Adipocyte (in vitro differentiated cells): Measurements from ENCODE around the gene SLC66A2.
A peak's percentile ranks its signal among the peaks of the same experiment; 100 is the strongest.

Experiments used
- DNase-seq: peaks from one replicate; pipeline ENCODE4 v3.0.0-alpha.2; 2015; ENCODE audit warnings: low read depth
- H3K27me3 ChIP-seq: replicated peaks from 2 replicates; pipeline ENCODE4 v1.7.0; 2013; ENCODE audit warnings: mild to moderate bottlenecking, low read length, moderate library complexity; ENCODE audit not compliant: control insufficient read depth, insufficient read depth
- H3K36me3 ChIP-seq: 2 replicates; pipeline ENCODE4 v1.7.0; 2013; ENCODE audit warnings: low read length, mild to moderate bottlenecking, moderate library complexity; ENCODE audit not compliant: control insufficient read depth, insufficient read depth, severe bottlenecking
- H3K4me1 ChIP-seq: 2 replicates; pipeline ENCODE4 v1.7.0; 2013; ENCODE audit warnings: mild to moderate bottlenecking, low read length, moderate library complexity; ENCODE audit not compliant: control insufficient read depth, insufficient read depth
- H3K4me3 ChIP-seq: 2 replicates; pipeline ENCODE4 v1.7.0; 2013; ENCODE audit warnings: mild to moderate bottlenecking, low read length, moderate library complexity
- H3K9ac ChIP-seq: 2 replicates; pipeline ENCODE4 v1.7.0; 2013; ENCODE audit warnings: mild to moderate bottlenecking, low read length, moderate library complexity
- H3K9me3 ChIP-seq: 2 replicates; pipeline ENCODE4 v1.7.0; 2013; ENCODE audit warnings: mild to moderate bottlenecking, low read length, moderate library complexity; ENCODE audit not compliant: control insufficient read depth

The SLC66A2 gene

DNA sequence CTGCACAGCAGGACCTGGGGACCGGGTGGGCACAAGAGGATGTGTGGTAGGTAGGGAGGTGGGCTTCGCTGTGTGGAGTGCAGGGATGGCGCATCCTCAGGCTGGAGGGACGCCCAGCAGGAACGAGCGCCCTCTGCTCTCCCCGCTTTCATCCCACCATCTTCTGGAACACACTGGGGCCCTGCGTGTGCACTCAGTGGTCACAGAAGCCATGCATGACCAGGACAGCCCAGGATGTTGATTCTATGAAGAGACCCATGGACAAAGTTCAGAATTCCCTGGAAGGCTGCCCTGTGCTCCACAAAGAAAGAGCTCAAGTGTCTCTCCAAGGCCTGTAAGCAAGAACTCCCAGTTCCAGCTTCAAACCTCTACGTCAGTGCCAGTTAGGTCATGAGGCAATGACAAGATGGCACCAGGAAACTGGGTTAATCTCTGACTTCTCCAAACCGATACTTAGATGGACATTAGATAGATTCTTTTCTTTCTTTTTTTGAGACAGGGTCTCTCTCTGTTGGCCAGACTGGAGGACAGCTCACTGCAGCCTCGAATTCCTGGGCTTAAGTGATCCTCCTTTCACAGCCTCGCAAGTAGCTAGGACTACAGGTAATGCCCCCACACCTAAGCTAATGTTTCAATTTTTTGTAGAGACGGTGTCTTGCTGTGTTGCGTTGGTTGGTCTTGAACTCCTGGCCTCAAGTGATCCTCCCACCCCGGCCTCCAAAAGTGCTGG, 3.4 kb downstream of the SLC66A2 start:
- Histone ChIP-seq H3K9me3 (no peaks in the 10 kb centered on the region), H3K27me3 (no peaks in the 10 kb centered on the region), H3K4me3 (peak overlapping the region; percentile 1), H3K9ac (peak overlapping the region; percentile 33), H3K4me1 (peaks cover 52% of the 10 kb centered on the region), H3K36me3 (peaks cover 9% of the 10 kb centered on the region)
- no peak for DNase-seq

DNA sequence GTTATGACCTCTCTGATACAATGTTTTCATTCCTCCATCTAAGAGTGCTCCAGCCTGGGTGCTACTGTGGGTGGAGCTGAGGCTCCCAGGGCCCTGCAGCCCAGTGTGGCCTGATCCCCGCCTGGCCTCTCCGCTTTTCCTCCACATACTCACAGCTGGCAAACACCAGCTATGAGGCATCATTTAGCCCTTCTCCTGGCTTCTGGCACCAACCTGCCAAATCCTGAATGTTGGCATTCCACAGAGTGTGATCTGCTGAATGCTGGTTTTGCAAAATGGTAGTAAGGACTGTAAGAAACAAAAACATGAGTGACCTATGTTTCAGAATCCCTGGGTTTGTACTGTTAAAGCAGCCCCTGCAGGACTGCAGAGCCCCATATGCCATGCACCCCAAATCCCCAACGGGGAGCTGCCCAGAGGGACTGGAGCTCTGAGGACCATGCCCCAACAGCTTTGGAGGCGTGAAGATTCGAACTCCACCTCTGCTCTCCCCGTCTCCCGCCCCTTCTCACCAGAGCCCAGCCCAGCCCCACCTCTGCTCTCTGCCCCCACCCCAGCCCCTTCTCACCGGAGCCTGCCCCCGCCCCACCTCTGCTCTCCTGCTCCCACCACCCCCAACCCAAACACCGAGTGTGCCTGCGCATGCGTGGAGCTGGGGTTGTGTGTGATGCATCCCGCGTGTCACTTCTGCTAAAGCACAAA, 4.2 kb downstream of the SLC66A2 start:
- Histone ChIP-seq H3K9me3 (no peaks in the 10 kb centered on the region), H3K4me1 (peaks cover 59% of the 10 kb centered on the region), H3K36me3 (peaks cover 17% of the 10 kb centered on the region), H3K27me3 (no peaks in the 10 kb centered on the region), H3K4me3 (peak overlapping the region; percentile 1), H3K9ac (peak overlapping the region; percentile 33)
- DNase-seq, result peak; percentile 17

DNA sequence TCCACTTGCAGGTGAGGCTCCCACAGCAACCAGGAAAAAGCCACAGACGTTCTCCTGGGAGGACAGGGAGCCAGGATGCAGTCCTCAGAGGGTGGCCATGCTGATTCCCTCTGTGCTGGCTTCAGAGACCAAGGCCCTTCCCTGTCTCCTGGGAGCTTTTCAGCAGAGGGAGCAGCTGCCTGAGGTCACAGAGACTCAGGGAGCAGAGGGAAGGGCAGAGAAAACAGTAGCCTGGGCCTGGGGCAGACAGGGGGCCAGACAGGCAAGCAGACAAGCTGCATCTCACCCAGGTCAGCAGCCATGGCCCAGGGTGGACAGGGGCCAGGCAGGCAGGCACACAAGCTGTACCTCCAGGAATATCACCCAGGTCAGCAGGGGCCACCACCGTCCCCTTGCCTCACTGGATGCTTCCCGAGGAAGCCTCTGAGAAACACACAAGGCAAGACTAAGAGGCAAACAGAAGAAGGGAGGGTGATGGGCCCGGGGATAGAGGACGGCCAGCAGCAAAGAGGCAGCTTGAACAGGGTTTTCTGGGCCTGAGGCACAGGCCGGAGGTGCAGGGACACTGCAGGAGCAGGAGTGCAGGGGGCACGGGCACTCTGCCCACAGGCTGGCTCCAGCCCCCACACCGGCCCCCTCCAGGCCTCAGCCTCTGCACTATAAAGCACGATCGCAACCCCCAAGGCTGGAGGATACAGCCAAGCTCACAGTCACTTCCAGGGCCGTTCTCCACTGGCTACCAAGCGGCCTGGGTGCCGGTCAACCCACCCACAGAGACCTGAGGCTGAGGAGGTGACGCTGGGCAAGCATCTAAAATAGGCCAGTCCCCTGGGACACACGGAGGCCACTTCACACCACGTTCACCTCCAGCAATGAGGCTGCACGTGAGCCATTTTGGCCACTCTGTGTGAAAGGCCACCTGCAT, 6.1 kb downstream of the SLC66A2 start:
- peaks cover 35% of the 10 kb centered on the region for H3K36me3 ChIP-seq

DNA sequence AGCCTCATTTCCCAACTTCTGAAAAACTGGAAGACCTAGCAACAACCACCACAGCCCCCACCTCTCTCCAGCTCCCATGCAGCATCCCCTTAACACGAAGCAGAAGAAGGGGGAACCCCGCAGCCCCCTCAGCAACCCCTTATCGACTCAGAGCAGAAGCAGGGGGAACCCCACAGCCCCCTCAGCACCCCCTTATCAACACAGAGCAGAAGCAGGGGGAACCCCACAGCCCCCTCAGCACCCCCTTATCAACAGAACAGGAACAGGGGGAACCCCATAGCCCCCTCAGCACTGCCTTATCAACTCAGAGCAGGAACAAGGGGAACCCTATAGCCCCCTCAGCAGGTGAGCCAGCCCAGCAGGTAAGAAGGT, 6.7 kb downstream of the SLC66A2 start:
- Histone ChIP-seq H3K4me3 (no peak overlapping the region), H3K27me3 (no peaks in the 10 kb centered on the region), H3K36me3 (peaks cover 41% of the 10 kb centered on the region), H3K9me3 (no peaks in the 10 kb centered on the region), H3K4me1 (peaks cover 65% of the 10 kb centered on the region), H3K9ac (peak overlapping the region; percentile 32)
- DNase-seq, result no peak

More for the DNA sequence above, 6.1 kb downstream of the SLC66A2 start:
- H3K9me3 ChIP-seq, result no peaks in the 10 kb centered on the region
- H3K4me1 ChIP-seq, result peaks cover 69% of the 10 kb centered on the region
- H3K9ac ChIP-seq, result peak overlapping the region; percentile 32
- no peak overlapping the region for H3K4me3 ChIP-seq
- no peak for DNase-seq
- H3K27me3 ChIP-seq, result no peaks in the 10 kb centered on the region

DNA sequence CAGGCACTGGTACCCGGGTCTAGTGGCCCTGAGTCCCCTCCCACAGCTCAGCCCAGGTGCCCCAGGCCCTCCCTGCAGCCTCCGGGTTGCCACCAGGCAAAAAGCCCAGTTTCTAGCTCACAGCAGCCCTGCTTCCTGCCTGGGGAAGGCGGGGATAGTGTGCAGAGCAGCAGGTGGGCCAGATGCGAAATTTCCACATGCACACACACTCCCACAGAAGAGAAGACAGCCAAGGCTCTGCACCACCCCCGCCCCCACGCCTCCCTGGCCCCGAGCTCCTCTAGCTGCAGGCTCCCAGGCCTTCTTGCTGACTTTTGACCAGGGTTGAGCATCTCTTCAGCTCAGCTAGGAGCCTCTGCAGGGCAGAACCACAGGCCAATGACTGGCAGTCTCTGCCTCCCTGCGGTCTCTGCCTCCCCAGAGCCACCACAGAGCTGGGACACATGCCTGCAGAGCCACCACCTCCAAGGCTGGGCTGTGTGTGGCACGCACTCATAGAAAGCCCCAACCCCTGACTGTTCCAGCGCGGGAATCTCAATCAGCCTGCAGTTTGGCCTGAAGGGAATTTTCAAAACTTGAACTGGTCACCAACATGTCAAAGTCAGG, 7.2 kb downstream of the SLC66A2 start:
- H3K36me3 ChIP-seq, result peaks cover 41% of the 10 kb centered on the region
- peaks cover 70% of the 10 kb centered on the region for H3K4me1 ChIP-seq
- H3K9me3 ChIP-seq, result no peaks in the 10 kb centered on the region
- DNase-seq, result no peak
- H3K4me3 ChIP-seq, result no peak overlapping the region
- no peak overlapping the region for H3K9ac ChIP-seq
- no peaks in the 10 kb centered on the region for H3K27me3 ChIP-seq

DNA sequence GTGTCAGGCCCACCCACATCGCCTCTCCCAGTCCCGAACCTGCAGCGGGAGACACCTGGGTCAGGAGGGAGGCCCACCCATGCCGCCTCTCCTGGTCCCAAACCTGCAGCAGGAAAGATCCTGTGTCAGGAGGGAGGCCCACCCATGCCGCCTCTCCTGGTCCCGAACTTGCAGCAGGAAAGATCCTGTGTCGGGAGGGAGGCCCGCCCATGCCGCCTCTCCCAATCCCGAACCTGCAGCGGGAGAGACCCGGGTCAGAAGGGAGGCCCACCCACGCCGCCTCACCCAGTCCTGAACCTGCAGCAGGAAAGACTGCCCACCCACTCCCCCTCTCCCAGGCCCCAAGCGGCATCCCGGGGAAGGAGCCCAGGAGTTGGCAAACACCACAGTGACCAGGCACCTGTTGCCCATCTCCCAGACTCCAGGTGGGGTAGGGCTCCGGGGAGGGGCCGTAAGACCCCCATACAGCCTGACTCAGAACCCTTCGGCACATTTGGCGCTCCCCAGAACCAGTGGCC, 7.8 kb downstream of the SLC66A2 start:
- Histone ChIP-seq H3K9me3 (no peaks in the 10 kb centered on the region), H3K27me3 (no peaks in the 10 kb centered on the region), H3K9ac (no peak overlapping the region), H3K4me3 (no peak overlapping the region), H3K36me3 (peaks cover 36% of the 10 kb centered on the region), H3K4me1 (peaks cover 70% of the 10 kb centered on the region)
- DNase-seq, result no peak

DNA sequence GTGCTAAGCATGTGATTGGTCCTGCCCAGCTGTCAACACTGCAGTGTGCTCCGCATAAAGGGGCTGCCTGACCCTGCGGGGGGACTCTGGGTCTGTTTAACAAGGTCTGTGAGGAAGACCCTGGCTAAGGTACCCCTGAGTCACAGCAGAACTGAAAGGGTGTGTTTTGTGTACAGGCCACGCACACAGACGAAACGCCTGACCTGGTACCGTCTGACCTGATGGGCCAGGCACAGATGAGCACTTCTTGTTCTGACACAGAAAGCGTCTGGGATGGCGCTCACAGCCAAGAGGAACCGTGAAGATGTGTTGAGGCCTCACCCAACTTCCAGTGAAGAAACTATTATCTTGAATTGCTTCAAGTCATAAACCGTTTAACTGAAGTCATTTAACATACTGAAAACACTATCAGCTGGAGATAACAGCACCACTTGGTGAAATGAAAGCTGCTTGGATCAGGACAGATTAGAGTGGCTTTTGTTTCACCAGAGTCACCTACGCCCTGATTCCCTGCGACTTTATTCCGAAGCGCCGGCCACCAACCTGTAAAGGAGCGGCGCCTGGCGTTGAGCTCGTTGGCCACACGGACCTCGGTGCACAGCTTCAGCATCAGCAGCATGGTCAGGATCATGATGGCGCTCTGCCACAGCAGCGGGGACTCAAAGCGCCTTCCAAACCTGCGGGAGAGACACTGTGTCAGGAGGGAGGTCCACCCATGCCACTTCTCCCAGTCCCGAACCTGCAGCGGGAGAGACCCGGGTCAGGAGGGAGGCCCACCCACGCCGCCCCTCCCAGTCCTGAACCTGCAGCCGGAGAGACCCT, 8.5 kb downstream of the SLC66A2 start:
- no peak for DNase-seq
- peaks cover 41% of the 10 kb centered on the region for H3K36me3 ChIP-seq
- no peaks in the 10 kb centered on the region for H3K27me3 ChIP-seq
- peaks cover 70% of the 10 kb centered on the region for H3K4me1 ChIP-seq
- H3K9ac ChIP-seq, result no peak overlapping the region
- no peaks in the 10 kb centered on the region for H3K9me3 ChIP-seq
- H3K4me3 ChIP-seq, result no peak overlapping the region

DNA sequence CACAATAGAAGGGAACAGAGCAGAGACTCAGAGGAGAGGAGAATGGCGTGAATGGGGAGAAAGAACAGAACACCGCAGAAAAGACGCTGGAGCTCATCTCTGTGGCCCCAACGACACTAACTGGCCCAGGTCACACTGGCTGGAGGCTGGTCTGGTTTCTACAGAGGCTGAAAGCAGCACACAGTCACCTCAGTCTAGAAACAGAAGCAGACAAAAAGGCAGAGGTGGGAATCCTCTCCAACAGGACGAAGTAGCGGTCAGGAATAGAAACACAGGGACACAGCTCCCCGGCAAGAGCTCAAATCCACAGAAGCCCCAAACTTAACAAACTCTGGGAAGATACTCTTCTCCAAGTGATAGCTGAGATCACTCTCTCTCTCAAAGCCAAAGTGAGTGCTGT, 9.2 kb downstream of the SLC66A2 start:
- Histone ChIP-seq H3K4me3 (no peak overlapping the region), H3K27me3 (no peaks in the 10 kb centered on the region), H3K4me1 (peaks cover 68% of the 10 kb centered on the region), H3K9ac (peak overlapping the region; percentile 55), H3K36me3 (peaks cover 49% of the 10 kb centered on the region), H3K9me3 (no peaks in the 10 kb centered on the region)
- DNase-seq, result no peak

DNA sequence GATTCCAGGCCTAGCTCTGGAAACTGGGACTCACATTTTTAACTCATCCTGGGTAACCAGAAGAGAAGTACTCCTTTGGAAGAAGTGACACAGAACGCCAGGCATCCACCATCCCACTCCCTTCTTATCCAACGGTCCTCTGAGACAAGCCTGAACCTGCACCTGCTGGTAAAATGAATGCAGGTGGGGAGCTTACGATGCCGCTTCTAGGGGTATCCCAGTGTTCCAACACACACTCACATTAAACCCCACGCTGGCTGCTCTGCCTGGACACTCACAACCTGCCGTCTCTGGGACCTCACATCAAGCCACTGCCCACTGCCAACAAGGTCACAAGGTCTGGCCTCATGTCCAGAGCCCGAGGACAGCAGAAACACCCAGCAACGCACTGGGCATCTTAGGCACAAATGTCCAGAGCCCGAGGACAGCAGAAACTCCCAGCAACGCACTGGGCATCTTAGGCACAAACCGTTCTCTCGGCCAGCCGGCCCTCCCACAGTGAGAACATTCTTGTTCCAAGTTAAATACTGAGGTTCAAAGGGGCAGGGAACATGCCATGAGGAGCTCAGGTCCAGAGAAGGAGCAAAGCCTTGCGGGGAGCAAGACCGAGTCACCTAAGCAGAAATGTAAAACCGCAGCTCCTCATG, 9.9 kb downstream of the SLC66A2 start:
- H3K9ac ChIP-seq, result peak overlapping the region; percentile 55
- no peaks in the 10 kb centered on the region for H3K27me3 ChIP-seq
- H3K9me3 ChIP-seq, result no peaks in the 10 kb centered on the region
- no peak overlapping the region for H3K4me3 ChIP-seq
- H3K36me3 ChIP-seq, result peaks cover 55% of the 10 kb centered on the region
- DNase-seq, result no peak
- H3K4me1 ChIP-seq, result peaks cover 69% of the 10 kb centered on the region
